ENCODE measurements around the gene SBF2.

Gene SBF2

GRCh38 chr11:9839550-9839949, 454.5 kb downstream of the SBF2 start:
- Histone ChIP-seq H3K4me1 (ENCODE audit: insufficient read depth, poor library complexity, severe bottlenecking) (peaks cover 29% of the 10 kb centered on the region), H3K27me3 (ENCODE audit: insufficient read depth, poor library complexity, severe bottlenecking) (no peaks in the 10 kb centered on the region), H3K4me3 (ENCODE audit: severe bottlenecking) (no peak overlapping the region), H3K9me3 (ENCODE audit: severe bottlenecking) (no peaks in the 10 kb centered on the region), H3K36me3 (ENCODE audit: low read depth) (peaks cover 17% of the 10 kb centered on the region), H3K27ac (ENCODE audit: poor library complexity, severe bottlenecking) (peak overlapping the region; percentile 87)
- no peak for ATAC-seq (ENCODE audit: low read depth)
- no peak for DNase-seq (ENCODE audit: low spot score)
- TF ChIP-seq CTCF (IDR thresholded peaks at IDR 0.05; ENCODE audit: poor library complexity, severe bottlenecking), result no peak

GRCh38 chr11:9838961-9839360, 455.1 kb downstream of the SBF2 start:
- Histone ChIP-seq H3K27me3 (ENCODE audit: insufficient read depth, poor library complexity, severe bottlenecking) (no peaks in the 10 kb centered on the region), H3K4me1 (ENCODE audit: insufficient read depth, poor library complexity, severe bottlenecking) (peaks cover 29% of the 10 kb centered on the region), H3K36me3 (ENCODE audit: low read depth) (peaks cover 13% of the 10 kb centered on the region; the same call in 1 of the 2 replicates), H3K27ac (ENCODE audit: poor library complexity, severe bottlenecking) (peak overlapping the region; percentile 87), H3K9me3 (ENCODE audit: severe bottlenecking) (no peaks in the 10 kb centered on the region), H3K4me3 (ENCODE audit: severe bottlenecking) (no peak overlapping the region)
- ATAC-seq (ENCODE audit: low read depth) (peak; percentile 99), DNase-seq (ENCODE audit: low spot score) (peak; percentile 78)
- no peak for TF ChIP-seq CTCF (IDR thresholded peaks at IDR 0.05; ENCODE audit: poor library complexity, severe bottlenecking)

GRCh38 chr11:9838229-9838628, 455.8 kb downstream of the SBF2 start:
- H3K27me3 ChIP-seq (ENCODE audit: insufficient read depth, poor library complexity, severe bottlenecking), result no peaks in the 10 kb centered on the region
- DNase-seq (ENCODE audit: low spot score) (no peak), ATAC-seq (ENCODE audit: low read depth) (0 out of 3 replicates have a peak, but pooled peaks have one; percentile 19)
- H3K27ac ChIP-seq (ENCODE audit: poor library complexity, severe bottlenecking), result peak overlapping the region; percentile 87
- peaks cover 29% of the 10 kb centered on the region for H3K4me1 ChIP-seq (ENCODE audit: insufficient read depth, poor library complexity, severe bottlenecking)
- H3K9me3 ChIP-seq (ENCODE audit: severe bottlenecking), result no peaks in the 10 kb centered on the region
- H3K36me3 ChIP-seq (ENCODE audit: low read depth), result peaks cover 9% of the 10 kb centered on the region; the same call in 1 of the 2 replicates
- TF ChIP-seq CTCF (IDR thresholded peaks at IDR 0.05; ENCODE audit: poor library complexity, severe bottlenecking), result no peak
- no peak overlapping the region for H3K4me3 ChIP-seq (ENCODE audit: severe bottlenecking)

- Histone ChIP-seq H3K4me1 (ENCODE audit: insufficient read depth, poor library complexity, severe bottlenecking) (peaks cover 13% of the 10 kb centered on the region), H3K9me3 (ENCODE audit: severe bottlenecking) (no peaks in the 10 kb centered on the region), H3K36me3 (ENCODE audit: low read depth) (peaks cover 8% of the 10 kb centered on the region), H3K27me3 (ENCODE audit: insufficient read depth, poor library complexity, severe bottlenecking) (no peaks in the 10 kb centered on the region), H3K27ac (ENCODE audit: poor library complexity, severe bottlenecking) (no peak overlapping the region), H3K4me3 (ENCODE audit: severe bottlenecking) (no peak overlapping the region)
- ATAC-seq (ENCODE audit: low read depth), result no peak
- no peak for DNase-seq (ENCODE audit: low spot score)
- no peak for TF ChIP-seq CTCF (IDR thresholded peaks at IDR 0.05; ENCODE audit: poor library complexity, severe bottlenecking)
Observed at GRCh38 chr11:9834291-9834690, 459.7 kb downstream of the SBF2 start.

- no peaks in the 10 kb centered on the region for H3K27me3 ChIP-seq (ENCODE audit: insufficient read depth, poor library complexity, severe bottlenecking)
Observed at GRCh38 chr11:9831122-9831521, 462.9 kb downstream of the SBF2 start.

More at GRCh38 chr11:9831122-9831521, 462.9 kb downstream of the SBF2 start:
- H3K27ac ChIP-seq (ENCODE audit: poor library complexity, severe bottlenecking), result no peak overlapping the region
- H3K36me3 ChIP-seq (ENCODE audit: low read depth), result peaks cover 13% of the 10 kb centered on the region
- no peak for DNase-seq (ENCODE audit: low spot score)
- H3K4me3 ChIP-seq (ENCODE audit: severe bottlenecking), result no peak overlapping the region
- no peaks in the 10 kb centered on the region for H3K9me3 ChIP-seq (ENCODE audit: severe bottlenecking)
- TF ChIP-seq CTCF (IDR thresholded peaks at IDR 0.05; ENCODE audit: poor library complexity, severe bottlenecking), result no peak
- no peak for ATAC-seq (ENCODE audit: low read depth)
- H3K4me1 ChIP-seq (ENCODE audit: insufficient read depth, poor library complexity, severe bottlenecking), result no peaks in the 10 kb centered on the region
